HG03108 (cell line): ENCODE measurements around the gene ZNF544.
A peak's percentile ranks its signal among the peaks of the same experiment; 100 is the strongest.
"Not testable (repeated sequence)": the region's sequence is repeated elsewhere in the genome, so short reads cannot be mapped to it uniquely, and the experiment has no call there.

Source experiments
- ATAC-seq: cut with Tn5 transposase; IDR thresholded peaks from one replicate; pipeline ENCODE4 v1.9.1; 2021; ENCODE audit warnings: moderate library complexity; ENCODE audit not compliant: unreplicated experiment

The ZNF544 gene

DNA sequence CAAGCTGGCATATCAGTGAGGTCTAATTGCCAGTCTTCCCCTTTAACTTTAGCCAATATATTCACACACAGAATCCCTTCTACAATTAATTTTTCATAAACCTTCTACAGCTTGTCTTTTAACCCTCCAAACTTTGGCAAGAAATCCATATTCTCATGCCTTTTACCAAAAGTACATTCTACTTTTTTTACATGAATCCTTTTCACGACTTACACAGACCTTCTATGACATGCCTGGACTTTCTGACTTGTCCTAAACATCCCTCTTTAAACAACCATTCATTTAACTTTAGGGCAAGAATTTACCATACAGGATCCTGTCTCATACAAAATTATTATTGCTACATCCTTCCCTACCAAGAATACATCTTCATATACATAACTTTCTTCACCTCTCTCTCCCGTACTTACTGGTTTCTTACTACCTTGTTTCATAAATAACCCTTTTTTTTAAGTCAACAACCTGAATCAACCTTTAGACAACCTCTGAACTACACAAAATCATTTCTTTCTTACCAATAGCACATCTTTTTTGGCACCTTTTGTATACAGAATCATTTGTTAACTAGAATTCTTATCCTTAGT is 23.5 kb downstream of the ZNF544 start:
- ATAC-seq = no peak

DNA sequence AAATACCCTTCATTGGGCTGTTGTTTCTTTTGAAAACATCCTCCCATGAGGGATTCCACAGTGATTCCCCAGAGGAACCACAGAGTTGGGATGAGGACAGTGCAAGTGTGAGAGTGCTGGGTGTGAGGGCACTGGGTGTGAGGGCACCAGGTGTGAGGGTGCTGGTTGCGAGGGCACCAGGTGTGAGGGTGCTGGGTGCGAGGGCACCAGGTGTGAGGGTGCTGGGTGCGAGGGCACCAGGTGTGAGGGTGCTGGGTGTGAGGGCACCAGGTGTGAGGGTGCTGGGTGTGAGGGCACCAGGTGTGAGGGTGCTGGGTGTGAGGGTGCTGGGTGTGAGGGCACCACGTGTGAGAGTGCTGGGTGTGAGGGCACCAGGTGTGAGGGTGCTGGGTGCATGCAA is 29.5 kb downstream of the ZNF544 start:
- not testable (repeated sequence) for ATAC-seq

DNA sequence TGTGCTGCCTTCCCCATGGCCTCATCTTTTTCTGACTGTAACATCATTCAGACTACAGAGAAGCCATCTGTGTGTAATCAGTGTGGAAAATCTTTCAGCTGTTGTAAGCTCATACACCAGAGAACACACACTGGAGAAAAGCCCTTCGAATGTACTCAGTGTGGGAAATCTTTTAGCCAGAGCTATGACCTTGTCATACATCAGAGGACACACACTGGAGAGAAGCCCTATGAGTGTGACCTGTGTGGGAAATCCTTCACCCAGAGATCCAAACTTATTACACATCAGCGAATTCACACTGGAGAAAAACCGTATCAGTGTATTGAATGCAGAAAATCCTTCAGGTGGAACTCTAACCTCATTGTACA is 32.9 kb downstream of the ZNF544 start:
- ATAC-seq = no peak

DNA sequence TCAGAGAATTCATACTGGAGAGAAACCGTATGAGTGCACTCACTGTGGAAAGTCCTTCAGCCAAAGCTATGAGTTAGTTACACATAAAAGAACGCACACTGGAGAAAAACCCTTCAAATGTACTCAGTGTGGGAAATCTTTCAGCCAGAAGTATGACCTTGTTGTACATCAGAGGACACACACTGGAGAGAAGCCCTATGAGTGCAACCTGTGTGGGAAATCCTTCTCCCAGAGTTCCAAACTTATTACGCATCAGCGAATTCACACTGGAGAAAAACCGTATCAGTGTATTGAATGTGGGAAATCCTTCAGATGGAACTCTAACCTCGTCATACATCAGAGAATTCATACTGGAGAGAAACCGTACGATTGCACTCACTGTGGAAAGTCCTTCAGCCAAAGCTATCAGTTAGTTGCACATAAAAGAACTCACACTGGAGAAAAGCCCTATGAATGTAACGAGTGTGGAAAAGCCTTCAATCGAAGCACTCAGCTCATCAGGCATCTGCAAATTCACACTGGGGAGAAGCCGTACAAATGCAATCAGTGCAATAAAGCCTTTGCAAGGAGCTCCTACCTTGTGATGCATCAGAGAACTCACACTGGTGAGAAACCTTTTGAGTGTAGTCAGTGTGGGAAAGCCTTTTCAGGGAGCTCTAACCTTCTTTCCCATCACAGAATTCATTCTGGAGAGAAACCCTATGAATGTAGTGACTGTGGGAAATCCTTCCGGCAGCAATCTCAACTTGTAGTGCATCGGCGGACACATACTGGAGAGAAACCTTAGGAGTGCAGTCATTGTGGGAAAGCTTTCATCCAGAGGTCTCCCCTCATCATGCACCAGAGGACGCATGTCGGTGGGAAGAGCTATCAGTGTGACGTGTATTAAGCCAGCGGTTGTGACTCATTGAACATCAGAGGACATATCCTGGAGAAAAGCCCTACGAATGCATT is 33.5 kb downstream of the ZNF544 start:
- no peak for ATAC-seq

DNA sequence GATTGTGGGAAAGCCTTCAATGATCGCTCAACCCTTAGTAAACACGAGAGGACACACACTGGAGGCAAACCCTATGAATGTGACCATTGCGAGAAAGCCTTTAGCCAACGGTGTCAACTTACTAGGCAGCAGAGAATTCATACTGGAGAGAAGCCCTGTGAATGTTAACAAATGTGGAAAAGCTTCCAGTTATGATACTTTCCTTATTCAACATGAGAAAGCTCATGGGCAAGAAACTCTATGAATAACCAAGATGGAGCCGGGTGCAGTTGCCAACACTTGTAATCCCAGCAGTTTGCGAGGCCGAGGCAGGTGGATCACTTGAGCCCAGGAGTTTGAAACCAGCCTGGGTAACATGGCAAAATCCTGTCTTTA is 34.2 kb downstream of the ZNF544 start:
- ATAC-seq = no peak

DNA sequence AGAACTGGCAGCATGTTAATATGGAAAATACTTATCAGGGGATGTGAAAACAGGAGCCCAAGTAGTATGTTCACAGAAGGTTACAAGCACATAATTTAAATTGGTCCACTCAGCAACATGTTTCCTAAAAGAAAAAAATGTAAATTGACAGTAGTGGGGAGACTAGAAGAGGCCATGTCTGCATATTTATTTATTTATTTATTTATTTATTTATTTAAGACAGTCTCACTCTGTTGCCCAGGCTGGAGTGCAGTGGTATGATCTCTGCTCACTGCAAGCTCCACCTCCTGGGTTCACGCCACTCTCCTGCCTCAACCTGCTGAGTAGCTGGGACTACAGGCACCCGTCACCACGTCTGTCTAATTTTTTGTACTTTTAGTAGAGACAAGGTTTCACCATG is 36.4 kb downstream of the ZNF544 start:
- ATAC-seq = no peak

DNA sequence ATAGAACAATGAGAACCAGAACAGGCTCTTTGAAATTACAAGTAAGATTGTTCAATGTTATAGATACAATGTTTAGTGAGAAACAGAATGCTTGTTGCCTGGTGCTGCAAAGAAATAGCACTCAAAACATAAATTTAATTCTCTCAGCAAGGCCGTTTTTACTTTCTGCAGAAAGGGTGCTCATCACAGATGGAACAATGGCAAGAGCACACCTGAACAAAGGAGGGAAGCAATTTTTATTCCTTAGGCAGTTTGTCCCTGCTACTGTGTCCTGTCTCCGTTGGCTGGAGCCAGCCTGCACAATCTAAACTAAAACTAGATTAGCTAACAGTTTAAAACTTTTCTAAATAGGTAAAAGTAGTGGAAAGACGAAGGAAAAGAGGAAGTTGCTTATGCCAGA is 39.6 kb downstream of the ZNF544 start:
- ATAC-seq = no peak

DNA sequence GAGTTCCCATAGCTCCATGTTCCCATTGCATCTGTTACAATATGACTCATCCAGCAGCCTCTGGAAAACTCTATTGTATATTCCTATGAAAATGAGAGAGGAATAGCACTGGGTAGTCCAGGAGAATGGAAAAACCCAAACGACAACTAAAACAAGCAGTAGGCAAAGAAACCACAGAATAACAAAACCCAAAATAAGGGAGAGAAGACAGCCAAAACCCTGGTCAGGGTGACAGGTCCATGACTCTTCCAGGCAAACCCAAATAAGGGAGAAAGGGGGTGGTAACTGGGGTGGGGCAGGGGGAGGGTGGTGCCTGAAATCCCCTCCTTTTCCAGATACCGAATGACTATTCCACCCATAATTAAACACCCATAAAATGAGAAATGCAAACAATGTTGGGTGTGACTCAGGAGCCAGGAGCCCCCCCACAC is 46.1 kb downstream of the ZNF544 start:
- ATAC-seq = no peak

DNA sequence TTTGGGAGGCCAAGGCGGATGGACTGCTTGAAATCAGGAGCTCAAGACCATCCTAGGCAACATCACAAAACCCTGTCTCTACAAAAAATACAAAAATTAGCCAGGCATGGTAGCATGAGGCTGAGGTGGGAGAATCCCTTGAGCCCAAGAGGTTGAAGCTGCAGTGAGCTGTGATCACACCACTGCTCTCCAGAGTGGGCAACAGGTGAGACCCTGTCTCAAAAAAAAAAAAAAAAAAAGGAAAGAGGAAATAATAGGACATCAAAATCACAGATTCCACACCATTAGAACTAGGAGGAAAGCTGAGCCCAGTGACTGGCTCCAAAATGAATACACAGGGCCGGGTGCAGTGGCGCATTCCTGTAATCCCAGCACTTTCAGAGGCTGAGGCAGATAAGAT is 46.9 kb downstream of the ZNF544 start:
- no peak for ATAC-seq

DNA sequence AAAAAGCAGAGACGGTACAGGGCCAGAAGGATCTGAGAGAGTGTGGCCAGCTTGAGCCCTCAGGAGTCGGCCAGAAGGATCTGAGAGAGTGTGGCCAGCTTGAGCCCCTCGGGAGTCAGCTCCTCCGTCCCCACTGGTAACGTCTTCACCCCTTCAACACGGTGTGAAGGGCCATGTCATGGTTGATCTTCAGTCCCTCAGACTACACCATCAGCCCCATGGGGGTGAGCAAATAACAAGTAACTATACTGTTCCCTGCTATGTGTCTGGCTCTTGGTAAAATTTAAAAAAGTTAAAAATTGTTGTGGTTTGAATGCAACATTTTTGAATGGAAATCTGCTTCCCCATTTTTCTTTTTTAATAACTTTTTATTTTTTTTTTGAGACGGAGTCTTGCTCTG is 48.5 kb downstream of the ZNF544 start:
- no peak for ATAC-seq

DNA sequence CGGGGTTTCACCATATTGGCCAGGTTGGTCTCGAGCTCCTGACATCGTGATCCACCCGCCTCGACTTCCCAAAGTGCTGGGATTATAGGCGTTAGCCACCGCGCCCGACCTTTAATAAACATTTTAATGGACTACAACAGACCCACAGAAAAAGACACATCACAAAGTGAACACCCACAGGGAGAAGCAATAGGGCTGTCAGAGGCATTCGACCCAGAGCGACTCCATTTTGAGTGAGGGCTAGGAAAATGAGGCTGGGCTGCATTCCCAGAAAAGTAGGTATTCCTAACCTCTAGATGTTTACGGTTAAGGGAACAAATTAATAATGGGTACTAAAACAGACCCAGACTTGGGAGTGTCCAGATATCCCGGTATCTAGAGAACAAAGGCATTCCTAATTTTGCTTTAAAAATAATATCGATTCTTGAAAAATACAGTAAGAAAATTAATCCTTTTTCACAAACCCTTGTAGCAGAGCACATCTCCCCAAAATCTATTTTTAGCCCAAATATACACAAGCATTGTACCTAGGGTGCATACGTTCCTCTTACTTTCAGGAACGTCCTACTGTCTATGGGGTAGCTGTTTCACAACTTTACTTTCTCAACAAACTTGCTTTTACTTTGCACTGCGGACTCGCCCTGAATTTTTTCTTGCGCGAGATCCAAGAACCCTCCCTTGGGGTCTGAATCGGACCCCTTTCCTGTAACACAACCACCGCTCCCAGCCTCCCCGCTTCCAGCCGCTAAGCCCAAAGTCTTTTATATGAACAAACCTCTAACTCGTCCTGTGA is 49.2 kb downstream of the ZNF544 start:
- ATAC-seq = no peak

DNA sequence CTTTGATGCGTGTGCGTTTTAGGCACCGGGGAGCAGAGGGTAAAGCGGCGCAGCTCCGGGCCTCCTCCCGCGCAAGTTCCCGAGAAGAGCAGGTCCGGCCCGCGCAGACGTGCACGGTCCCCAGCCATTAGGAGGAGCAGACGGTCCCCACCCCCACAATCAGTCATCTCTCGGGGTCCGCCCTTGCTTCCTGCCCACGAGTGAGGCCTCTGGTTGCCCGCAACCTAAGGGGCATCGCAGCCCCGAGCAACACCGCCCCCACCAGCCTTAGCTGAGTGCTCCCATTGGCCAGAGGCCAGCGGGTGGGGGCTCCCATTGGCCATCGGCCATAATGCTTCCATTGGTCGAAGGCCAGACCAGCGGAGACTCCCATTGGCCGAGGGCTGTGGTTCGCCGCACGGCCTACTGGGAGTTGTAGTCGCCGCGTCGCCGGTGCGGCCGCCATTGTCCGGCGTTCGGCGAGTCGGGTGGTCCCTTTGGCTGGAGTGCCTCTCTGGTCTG is 49.9 kb downstream of the ZNF544 start, which contains the start of gene ZNF8:
TSS of gene ZNF8 (plus strand) at position 415 of the 501 bp plus-strand sequence. CDS start 127 bp downstream, outside the sequence.
- ATAC-seq = peak; percentile 97

DNA sequence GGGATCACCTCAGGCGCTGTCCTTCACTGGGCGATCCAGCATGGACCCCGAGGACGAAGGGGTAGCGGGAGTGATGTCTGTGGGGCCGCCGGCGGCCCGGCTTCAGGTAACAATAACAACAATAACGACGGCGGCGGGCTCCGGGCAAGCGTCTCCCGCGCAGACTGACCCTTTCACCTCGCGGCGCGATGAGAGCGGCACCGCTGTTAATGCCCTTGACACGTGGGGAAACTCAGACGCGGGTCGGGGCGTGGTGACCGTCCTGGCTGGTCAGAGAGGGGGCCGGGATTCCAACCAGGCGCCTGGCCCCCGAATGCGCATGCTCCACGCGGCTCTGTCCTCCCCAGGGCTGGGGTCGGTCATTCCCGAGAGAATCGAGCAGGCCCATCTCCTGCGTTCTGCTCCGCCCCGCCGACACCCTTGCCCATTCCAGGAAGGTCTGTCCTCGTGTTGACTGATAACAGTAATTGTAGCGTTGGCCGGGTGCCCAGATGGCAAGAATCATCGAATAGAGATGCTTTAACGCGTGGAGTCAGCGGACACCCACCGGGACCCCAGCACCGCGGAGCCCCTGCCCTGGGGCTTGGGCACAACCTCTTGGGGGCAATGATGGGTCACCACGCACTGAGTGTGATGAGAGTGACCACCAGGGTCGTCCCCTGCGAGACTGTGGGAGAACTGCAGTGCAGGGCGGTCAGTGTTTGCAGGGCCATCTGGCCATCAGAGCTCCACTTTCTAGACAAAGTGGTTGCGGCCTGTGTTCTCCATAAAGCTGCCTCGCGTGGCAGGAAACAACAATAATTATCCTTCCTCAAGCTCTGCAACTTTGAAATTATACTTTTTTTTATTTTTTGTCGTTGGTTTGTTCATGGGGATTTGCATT is 50.6 kb downstream of the ZNF544 start:
- ATAC-seq = no peak

DNA sequence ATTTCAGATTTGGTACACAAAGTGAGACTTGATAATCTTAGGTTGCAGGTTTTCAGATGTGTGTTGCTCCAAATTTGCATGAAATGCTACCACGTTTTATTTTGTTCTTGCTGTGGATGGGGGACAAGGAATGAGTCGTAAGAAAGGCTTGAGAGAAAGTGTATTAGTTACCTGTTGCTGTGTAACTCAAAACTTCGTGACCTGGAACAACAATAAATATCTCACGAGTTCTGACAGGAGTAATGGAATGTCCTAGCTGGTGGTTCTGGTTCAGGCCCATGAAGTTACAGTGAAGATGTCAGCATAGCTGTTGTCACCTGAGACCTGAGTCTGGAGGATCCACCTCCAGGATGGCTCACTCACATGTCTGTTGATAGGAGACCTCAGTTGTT is 51.2 kb downstream of the ZNF544 start:
- no peak for ATAC-seq

DNA sequence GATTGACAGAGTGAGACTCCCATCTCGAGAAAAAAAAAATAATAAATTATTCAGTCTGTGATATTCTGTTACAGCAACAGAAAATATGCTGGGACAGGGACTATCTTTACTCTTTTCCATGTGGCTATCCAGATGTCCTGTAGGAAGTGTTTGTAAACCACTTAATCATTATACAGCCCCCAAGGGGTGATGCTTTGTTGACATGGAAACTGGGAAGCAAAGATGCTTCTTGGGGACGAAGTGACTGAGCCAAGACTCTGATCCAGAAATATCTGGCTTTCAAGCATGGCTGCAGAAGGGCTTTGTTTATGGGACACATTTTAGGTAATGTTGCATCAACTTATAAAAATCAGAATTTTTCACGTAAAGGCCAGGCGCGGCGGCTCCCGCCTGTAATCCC is 55.5 kb downstream of the ZNF544 start:
- ATAC-seq = no peak

DNA sequence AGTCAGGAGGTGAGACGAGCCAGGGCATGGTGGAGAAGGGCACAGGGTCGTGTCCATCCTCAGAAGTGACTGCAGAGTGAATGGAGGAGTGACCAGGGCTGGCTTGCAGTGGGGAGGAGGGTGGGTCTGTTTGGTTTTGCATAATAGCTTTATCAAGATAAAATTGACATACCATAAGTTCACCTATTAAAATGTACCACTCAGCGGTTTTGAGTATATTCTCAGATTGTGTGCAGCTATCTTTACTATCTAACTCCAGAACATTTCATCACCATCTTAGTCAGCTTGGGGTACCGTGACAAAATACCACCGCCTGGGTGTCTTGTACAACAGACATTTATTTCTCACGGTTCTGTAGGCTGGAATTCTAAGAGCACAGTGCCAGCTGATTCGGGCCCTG is 63.2 kb downstream of the ZNF544 start:
- ATAC-seq = no peak

DNA sequence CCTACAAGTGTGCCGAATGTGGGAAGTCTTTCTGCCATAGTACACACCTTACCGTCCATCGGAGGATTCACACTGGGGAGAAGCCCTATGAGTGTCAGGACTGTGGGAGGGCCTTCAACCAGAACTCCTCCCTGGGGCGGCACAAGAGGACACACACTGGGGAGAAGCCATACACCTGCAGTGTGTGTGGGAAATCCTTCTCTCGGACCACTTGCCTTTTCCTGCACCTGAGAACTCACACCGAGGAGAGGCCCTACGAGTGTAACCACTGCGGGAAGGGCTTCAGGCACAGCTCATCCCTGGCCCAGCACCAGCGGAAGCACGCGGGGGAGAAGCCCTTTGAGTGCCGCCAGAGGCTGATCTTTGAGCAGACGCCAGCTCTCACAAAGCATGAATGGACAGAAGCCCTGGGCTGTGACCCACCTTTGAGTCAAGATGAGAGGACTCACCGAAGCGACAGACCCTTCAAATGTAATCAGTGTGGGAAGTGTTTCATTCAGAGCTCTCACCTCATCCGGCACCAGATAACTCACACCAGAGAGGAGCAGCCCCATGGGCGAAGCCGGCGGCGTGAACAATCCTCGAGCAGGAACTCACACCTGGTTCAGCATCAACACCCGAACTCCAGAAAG is 66.1 kb downstream of the ZNF544 start:
- ATAC-seq = no peak

DNA sequence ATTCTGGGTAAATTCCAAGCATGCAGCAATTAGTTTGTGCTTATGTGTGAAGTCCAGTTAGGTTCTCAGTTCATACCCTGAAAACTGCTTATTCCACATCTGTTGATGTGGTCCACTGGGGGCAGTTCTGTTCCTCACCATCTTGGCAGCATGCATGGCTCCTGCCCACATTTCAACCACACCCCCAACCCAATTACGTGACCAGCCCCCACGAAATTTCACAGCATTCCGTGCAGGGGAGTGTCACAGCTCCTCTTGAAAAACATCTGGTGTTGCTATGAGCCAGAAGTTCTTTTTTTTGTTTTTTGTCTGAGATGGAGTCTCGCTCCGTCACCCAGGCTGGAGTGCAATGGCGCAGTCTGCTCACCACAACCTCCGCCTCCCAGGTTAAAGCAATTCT is 67.4 kb downstream of the ZNF544 start:
- ATAC-seq = no peak

DNA sequence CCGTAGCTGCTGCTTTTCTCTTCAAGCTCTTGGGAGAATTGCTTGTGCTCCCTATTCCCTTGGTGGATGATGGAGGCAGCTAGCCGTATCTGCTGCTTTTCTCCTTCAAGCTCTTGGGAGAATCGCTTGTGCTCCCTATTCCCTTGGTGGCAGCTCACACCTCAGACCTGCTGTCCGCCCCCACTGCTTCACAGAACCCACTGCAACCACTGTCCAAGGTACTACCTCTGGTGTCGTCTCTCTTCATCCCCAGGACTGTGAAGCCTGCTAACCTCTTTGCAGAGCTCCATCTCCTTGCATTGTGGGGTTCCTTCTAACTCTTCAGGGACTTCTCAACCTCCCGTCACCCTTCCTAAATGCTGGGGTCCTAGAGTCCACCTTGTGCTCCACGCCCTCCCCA is 71.9 kb downstream of the ZNF544 start:
- ATAC-seq = no peak

DNA sequence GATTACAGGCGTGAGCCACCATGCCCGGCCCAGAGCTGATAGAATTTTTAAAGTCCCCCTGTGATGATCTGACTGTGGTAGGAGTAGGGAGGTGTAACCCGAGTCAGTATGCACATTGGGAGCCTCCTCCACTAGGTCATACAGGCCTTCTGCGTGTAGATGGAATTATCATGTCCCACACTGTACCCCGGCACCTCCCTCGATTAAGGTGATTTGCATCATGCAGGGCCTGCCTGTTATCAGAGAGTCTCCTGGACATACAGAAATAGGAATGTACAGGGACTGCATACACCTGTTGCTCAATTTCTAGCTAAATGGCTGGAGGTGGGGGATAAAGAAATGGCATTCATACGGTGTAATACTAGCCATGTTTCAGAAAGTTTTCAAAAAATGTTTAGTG is 75.5 kb downstream of the ZNF544 start:
- no peak for ATAC-seq
